HG02884 (cell line): ENCODE data around the gene ALLC.

ENCODE experiments used
- ATAC-seq: cut with Tn5 transposase; IDR thresholded peaks from one replicate; pipeline ENCODE4 v1.9.1; 2021; ENCODE audit warnings: mild to moderate bottlenecking, moderate library complexity; ENCODE audit not compliant: unreplicated experiment

ALLC gene

GRCh38 chr2:3674066-3674845, 16.3 kb downstream of the ALLC start:
- no peak for ATAC-seq

- no peak for ATAC-seq
Measured at GRCh38 chr2:3675687-3676086, 17.7 kb downstream of the ALLC start.

- no peak for ATAC-seq
Measured at GRCh38 chr2:3677436-3677835, 19.4 kb downstream of the ALLC start.

- no peak for ATAC-seq
Measured at GRCh38 chr2:3678212-3678611, 20.2 kb downstream of the ALLC start.

- ATAC-seq = no peak
Measured at GRCh38 chr2:3679180-3679579, 21.2 kb downstream of the ALLC start.

GRCh38 chr2:3679616-3680393, 21.8 kb downstream of the ALLC start:
- no peak for ATAC-seq

- ATAC-seq = no peak
Measured at GRCh38 chr2:3680548-3681345, 22.7 kb downstream of the ALLC start.

- ATAC-seq = no peak
Measured at GRCh38 chr2:3681625-3682024, 23.6 kb downstream of the ALLC start.

- no peak for ATAC-seq
Measured at GRCh38 chr2:3682811-3683210, 24.8 kb downstream of the ALLC start.

GRCh38 chr2:3683748-3684454, 25.9 kb downstream of the ALLC start:
- ATAC-seq = no peak

GRCh38 chr2:3689998-3690748, 32.2 kb downstream of the ALLC start:
- ATAC-seq = no peak

GRCh38 chr2:3692375-3692774, 34.4 kb downstream of the ALLC start:
- ATAC-seq = no peak

- ATAC-seq = no peak
Measured at GRCh38 chr2:3696545-3696944, 38.5 kb downstream of the ALLC start.

- ATAC-seq = no peak
Measured at GRCh38 chr2:3701071-3701470, 43.1 kb downstream of the ALLC start.

- no peak for ATAC-seq
Measured at GRCh38 chr2:3703236-3703756, 45.3 kb downstream of the ALLC start, which contains the start of gene DCDC2C. DCDC2C (plus strand) TSS chr2:3703575; CDS start chr2:3703752, 177 bp downstream.

GRCh38 chr2:3703757-3704355, 45.9 kb downstream of the ALLC start:
- no peak for ATAC-seq

GRCh38 chr2:3704692-3705091, 46.7 kb downstream of the ALLC start:
- ATAC-seq = no peak

GRCh38 chr2:3705782-3706181, 47.8 kb downstream of the ALLC start:
- ATAC-seq = no peak

- ATAC-seq = no peak
Measured at GRCh38 chr2:3706892-3707291, 48.9 kb downstream of the ALLC start.
